AG09309 (cell line): ENCODE results near the gene CD9.
A peak's percentile ranks its signal among the peaks of the same experiment; 100 is the strongest.

Experiments
- DNase-seq: peaks from one replicate; pipeline ENCODE4 v3.0.0-alpha.2; 2010; ENCODE audit warnings: low read depth
- H3K4me3 ChIP-seq: 2 replicates; pipeline ENCODE4 v1.5.1; 2011; ENCODE audit warnings: mild to moderate bottlenecking, low read depth, low read length, moderate library complexity; ENCODE audit not compliant: control insufficient read depth
- TF ChIP-seq, protein P1 (sequence below): IDR thresholded peaks from 2 replicates; pipeline ENCODE4 v1.5.1; 2011; ENCODE audit warnings: mild to moderate bottlenecking, low read depth, low read length, inconsistent platforms; ENCODE audit not compliant: insufficient read depth, control insufficient read depth; ENCODE audit errors: missing control alignments

The CD9 gene

DNA sequence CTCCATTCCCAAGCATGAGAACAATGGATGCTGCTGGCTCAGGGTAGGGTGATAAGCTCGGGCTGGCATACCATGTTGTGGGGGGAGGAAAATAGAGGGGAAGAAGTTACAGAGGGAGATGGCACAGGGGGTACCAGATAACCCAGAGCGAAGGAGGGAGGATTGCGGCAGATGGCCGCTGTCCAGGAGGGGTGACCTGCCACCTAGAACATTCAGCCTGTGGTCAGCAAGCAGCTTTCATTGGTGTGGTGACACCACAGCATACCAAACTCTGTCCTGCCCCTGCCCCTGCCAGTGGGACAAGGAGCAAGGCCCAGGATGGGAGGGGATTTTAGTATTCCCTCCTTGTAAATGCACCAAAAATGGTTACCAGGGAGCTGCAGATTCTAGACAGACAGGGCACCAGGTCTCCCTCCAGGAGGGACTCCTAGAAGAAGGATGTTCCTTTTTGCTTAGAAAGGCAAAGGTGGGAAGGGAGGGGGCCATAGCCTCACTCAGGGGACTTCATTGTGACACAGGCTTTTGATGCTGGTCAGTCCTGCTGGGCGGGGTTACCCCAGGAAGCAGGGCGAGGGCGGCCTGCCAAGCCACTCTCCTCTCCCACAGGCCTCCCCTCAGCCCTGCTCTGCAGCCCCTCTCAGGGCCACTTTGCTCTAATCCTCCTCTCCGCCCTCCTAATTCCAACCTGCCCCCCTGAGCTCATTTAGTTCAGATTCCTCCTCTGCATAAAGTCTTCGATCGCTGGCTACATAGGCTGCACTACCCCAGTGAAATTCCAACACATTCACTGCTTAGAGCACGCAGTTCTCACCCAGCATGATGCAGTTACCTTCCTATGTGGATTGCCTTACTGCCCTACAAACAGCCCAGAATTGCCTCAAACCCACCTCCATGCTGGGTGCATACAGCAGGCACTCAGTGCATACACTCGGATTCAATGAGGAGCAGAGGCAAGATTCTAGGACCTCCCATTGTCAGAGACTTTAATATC lies 74.3 kb downstream of the CD9 start:
- TF ChIP-seq, protein P1, sequence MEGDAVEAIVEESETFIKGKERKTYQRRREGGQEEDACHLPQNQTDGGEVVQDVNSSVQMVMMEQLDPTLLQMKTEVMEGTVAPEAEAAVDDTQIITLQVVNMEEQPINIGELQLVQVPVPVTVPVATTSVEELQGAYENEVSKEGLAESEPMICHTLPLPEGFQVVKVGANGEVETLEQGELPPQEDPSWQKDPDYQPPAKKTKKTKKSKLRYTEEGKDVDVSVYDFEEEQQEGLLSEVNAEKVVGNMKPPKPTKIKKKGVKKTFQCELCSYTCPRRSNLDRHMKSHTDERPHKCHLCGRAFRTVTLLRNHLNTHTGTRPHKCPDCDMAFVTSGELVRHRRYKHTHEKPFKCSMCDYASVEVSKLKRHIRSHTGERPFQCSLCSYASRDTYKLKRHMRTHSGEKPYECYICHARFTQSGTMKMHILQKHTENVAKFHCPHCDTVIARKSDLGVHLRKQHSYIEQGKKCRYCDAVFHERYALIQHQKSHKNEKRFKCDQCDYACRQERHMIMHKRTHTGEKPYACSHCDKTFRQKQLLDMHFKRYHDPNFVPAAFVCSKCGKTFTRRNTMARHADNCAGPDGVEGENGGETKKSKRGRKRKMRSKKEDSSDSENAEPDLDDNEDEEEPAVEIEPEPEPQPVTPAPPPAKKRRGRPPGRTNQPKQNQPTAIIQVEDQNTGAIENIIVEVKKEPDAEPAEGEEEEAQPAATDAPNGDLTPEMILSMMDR = no peak
- DNase-seq = no peak
- H3K4me3 ChIP-seq = no peak overlapping the region

DNA sequence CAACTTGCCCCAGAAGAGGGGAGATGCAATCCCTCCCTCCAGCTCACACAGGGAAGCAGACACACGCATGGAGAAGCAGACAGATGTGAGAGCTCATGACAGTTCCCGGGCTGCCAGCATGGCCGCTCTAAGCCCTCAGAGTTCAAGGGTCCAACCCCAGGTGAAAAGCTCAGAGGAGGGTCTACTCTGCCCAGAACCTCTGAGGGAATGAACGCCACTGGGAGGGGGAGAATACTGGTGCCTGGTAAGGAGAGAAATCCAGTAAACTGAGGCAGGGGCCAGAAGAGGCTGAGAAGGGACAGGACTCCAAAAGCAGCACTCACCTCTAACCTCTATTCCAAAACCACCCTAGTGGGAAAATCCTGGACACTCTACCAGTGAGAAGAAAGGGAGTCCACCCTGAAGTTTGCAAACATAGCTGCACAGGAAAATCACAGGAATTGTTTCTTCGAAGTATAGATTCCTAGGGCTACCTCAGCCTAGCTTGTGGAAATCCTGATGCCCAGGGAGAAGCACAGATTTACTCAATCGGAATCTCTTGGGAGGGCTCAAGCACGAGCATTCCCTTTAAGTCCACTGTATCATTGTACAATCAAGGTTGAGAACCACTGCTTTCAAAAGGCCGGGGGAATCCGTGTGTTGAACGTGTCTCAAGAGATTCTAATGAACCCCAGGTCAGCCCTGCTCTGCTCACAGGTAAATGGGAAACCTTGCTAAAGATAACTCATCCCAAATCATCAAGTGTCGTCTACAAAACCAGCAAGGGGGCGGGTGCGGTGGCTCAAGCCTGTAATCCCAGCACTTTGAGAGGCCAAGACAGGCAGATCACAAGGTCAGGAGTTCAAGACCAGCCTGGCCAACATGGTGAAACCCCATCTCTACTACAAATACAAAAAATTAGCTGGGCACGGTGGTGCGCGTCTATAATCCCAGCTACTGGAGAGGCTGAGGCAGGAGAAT lies 76.0 kb downstream of the CD9 start:
- DNase-seq = no peak
- TF ChIP-seq, protein P1 = no peak
- no peak overlapping the region for H3K4me3 ChIP-seq

DNA sequence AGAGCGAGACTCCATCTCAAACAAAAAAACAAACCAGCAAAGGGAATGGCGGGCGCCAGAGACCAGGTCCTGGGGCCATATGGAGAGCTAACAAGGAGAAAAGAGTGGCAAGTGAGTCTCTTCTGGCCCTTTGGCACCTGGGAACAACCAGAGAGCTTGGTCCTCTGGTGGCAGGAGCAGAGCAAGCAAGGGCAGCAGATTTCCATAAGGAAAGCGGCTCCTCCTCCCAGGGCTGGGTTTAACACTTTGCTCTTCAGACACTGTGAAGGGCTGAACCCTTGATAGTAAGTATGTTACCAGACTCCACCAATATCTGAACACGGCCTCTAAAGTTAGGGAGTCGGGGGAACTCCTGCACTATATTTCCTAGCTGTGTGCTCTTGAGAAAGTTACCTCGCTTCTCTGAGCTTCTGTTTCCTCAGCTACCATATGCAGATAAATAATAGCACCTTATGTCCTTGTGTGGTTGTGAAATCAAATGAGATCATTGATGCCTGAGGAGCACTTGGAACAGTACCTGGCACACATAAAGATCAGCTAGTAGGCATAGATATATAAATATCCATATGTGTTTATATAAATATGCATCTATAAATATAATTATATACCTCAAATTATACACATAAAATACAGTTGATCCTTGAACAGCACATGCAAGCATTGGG lies 76.9 kb downstream of the CD9 start:
- DNase-seq = no peak
- H3K4me3 ChIP-seq = no peak overlapping the region
- TF ChIP-seq, protein P1 = peak; percentile 29

DNA sequence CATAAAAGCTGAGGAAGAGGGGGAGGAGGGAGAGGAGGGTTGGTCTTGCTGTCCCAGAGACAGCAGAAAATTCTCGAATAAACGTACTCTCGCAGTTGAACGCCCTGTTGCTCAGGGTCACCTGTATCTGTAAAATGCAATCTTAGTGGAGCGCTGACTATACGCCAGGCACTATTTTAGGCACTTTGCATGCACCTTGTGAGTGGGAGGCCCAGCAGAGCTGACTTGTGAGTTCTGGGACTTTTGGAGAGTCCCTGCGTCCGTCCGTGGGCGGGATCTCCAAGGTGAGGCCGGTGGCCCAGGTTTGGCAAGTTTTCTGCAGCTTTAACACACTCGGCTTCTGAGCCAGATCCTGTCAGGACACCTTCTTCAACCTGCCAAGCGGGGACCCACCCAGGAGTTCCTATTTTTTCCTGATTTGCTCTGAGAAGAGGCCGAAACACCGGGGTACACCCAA lies 77.8 kb downstream of the CD9 start:
- TF ChIP-seq, protein P1 = no peak
- H3K4me3 ChIP-seq = peak overlapping the region; percentile 19
- DNase-seq = no peak

DNA sequence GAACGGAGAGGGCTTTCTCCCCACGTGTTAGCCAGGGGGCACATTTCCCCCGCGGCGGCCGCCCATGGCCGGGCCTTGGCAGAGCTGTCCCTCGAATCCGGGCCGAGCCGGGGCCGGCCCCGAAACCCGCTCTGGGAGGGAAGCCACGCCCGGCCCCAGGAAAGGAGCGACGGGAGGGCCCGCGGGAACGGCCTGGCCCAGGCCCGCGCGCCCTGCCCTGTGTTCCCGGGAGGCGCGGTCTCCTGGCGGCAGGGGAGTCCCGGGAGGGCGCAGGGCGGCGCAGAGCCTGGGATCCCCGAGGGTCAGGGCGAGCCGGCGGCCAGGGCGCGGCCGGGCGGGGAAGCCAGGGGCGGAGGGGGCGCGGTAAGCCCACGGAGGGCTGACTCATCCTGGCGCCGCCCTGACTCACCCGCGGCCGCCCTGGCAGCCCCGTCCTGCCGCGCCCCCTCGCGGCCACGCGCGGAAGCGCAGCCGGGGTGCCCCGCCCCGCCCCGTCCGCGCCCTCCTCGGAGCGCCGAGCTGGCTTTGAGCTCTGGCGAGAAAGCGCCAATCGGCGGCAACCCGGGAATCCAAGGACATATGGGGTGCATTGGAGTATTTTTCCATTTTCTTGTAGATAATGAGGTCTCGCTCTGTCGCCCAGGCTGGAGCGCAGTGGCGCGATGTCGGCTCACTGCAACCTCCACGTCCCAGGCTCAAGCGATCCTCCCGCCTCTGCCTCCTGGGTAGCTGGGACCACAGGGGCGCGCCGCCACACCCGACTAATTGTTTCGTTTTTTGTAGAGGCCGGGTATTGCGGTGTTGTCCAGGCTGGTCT lies 78.4 kb downstream of the CD9 start:
- peak overlapping the region; percentile 19 for H3K4me3 ChIP-seq
- no peak for DNase-seq
- TF ChIP-seq, protein P1 = peak; percentile 45
